Measurements from ENCODE around the gene BBS7.

GRCh38 chr4:121908346-121908745 is 38.1 kb upstream of the BBS7 start:
- TF ChIP-seq CTCF (IDR thresholded peaks at IDR 0.05) = no peak
- TF ChIP-seq POLR2A (IDR thresholded peaks at IDR 0.05) = no peak

Measured in heart left ventricle (tissue), 13 donors.